SK-N-SH treated with all-trans-retinoic acid at 6 μM for 48 hours (cell line): ENCODE data around the gene ZFHX2.

Experiments
- ATAC-seq: fragments of 200-7000 bp; cut with Tn5 transposase; 3 replicates; pipeline ENCODE4 v1.9.1; 2020; ENCODE audit warnings: mild to moderate bottlenecking, moderate library complexity
- CSDC2 ChIP-seq: fragments of 250-450 bp; sonication (Bioruptor Pico); IDR thresholded peaks from 2 replicates; pipeline ENCODE4 v1.5.0; 2020; ENCODE audit warnings: mild to moderate bottlenecking, moderate library complexity
- ESRRG ChIP-seq: fragments of 250-450 bp; sonication (Bioruptor Pico); IDR thresholded peaks from 2 replicates; pipeline ENCODE4 v1.6.1; 2021; ENCODE audit warnings: mild to moderate bottlenecking
- GLIS3 ChIP-seq: fragments of 250-450 bp; sonication (Bioruptor Pico); IDR thresholded peaks from 2 replicates; pipeline ENCODE4 v1.5.0; 2020; ENCODE audit warnings: mild to moderate bottlenecking, moderate library complexity
- ISL1 ChIP-seq: fragments of 250-450 bp; sonication (Bioruptor Pico); IDR thresholded peaks from 2 replicates; pipeline ENCODE4 v2.1.2; 2022; ENCODE audit warnings: mild to moderate bottlenecking, moderate library complexity
- OSR1 ChIP-seq: fragments of 250-450 bp; sonication (Bioruptor Pico); IDR thresholded peaks from 2 replicates; pipeline ENCODE4 v1.8.0; 2022; ENCODE audit warnings: moderate library complexity, mild to moderate bottlenecking, inconsistent platforms
- RARB ChIP-seq: fragments of 250-450 bp; sonication (Bioruptor Pico); IDR thresholded peaks from 2 replicates; pipeline ENCODE4 v1.8.0; 2021; ENCODE audit warnings: mild to moderate bottlenecking, moderate library complexity
- SNAI2 ChIP-seq: fragments of 250-450 bp; sonication (Bioruptor Pico); IDR thresholded peaks from 2 replicates; pipeline ENCODE4 v1.5.0; 2020; ENCODE audit warnings: mild to moderate bottlenecking, moderate library complexity
- TCF4 ChIP-seq: fragments of 250-450 bp; sonication (Bioruptor Pico); IDR thresholded peaks from 2 replicates; pipeline ENCODE4 v1.8.0; 2021; ENCODE audit warnings: mild to moderate bottlenecking, moderate library complexity, borderline replicate concordance
- TOX ChIP-seq: fragments of 250-450 bp; sonication (Bioruptor Pico); IDR thresholded peaks from 2 replicates; pipeline ENCODE4 v1.8.0; 2021; ENCODE audit warnings: mild to moderate bottlenecking, moderate library complexity, borderline replicate concordance
- ZC3H10 ChIP-seq: fragments of 250-450 bp; sonication (Bioruptor Pico); IDR thresholded peaks from 2 replicates; pipeline ENCODE4 v1.5.1; 2021; ENCODE audit warnings: mild to moderate bottlenecking, moderate library complexity
- ZFP3 ChIP-seq: fragments of 250-450 bp; sonication (Bioruptor Pico); IDR thresholded peaks from 2 replicates; pipeline ENCODE4 v1.5.0; 2020; ENCODE audit warnings: mild to moderate bottlenecking, moderate library complexity
- ZFP30 ChIP-seq: fragments of 450-650 bp; formaldehyde crosslinking; IDR thresholded peaks from 2 replicates; pipeline ENCODE4 v1.5.0; 2022; ENCODE audit warnings: mild to moderate bottlenecking, moderate library complexity
- ZNF565 ChIP-seq: fragments of 450-650 bp; formaldehyde crosslinking; conservative IDR thresholded peaks from 2 replicates; pipeline ENCODE4 v1.5.0; 2020; ENCODE audit warnings: low read depth, mild to moderate bottlenecking, moderate library complexity
- ZNF70 ChIP-seq: fragments of 450-650 bp; formaldehyde crosslinking; IDR thresholded peaks from 2 replicates; pipeline ENCODE4 v1.5.0; 2020; ENCODE audit warnings: mild to moderate bottlenecking, moderate library complexity
- ZNF8 ChIP-seq: fragments of 450-650 bp; formaldehyde crosslinking; IDR thresholded peaks from 2 replicates; pipeline ENCODE4 v1.5.0; 2020; ENCODE audit warnings: mild to moderate bottlenecking, moderate library complexity
- TF ChIP-seq, protein P1 (sequence below): fragments of 250-450 bp; sonication (Bioruptor Pico); IDR thresholded peaks from 2 replicates; pipeline ENCODE4 v1.8.0; 2021; ENCODE audit warnings: low read depth, mild to moderate bottlenecking, moderate library complexity, borderline replicate concordance
- TF ChIP-seq, protein P2 (sequence below): fragments of 250-450 bp; sonication (Bioruptor Pico); IDR thresholded peaks from 2 replicates; pipeline ENCODE4 v1.5.1; 2020; ENCODE audit warnings: low read depth, mild to moderate bottlenecking, moderate library complexity
- TF ChIP-seq, protein P3 (sequence below): fragments of 250-450 bp; sonication (Bioruptor Pico); IDR thresholded peaks from 2 replicates; pipeline ENCODE4 v1.8.0; 2020; ENCODE audit warnings: mild to moderate bottlenecking, moderate library complexity, borderline replicate concordance
- TF ChIP-seq, protein P4 (sequence below): fragments of 250-450 bp; sonication (Bioruptor Pico); IDR thresholded peaks from 2 replicates; pipeline ENCODE4 v1.5.0; 2020; ENCODE audit warnings: mild to moderate bottlenecking, moderate library complexity
- TF ChIP-seq, protein P5 (sequence below): fragments of 250-450 bp; sonication (Bioruptor Pico); IDR thresholded peaks from 2 replicates; pipeline ENCODE4 v1.5.1; 2021; ENCODE audit warnings: mild to moderate bottlenecking, moderate library complexity

Gene ZFHX2

DNA sequence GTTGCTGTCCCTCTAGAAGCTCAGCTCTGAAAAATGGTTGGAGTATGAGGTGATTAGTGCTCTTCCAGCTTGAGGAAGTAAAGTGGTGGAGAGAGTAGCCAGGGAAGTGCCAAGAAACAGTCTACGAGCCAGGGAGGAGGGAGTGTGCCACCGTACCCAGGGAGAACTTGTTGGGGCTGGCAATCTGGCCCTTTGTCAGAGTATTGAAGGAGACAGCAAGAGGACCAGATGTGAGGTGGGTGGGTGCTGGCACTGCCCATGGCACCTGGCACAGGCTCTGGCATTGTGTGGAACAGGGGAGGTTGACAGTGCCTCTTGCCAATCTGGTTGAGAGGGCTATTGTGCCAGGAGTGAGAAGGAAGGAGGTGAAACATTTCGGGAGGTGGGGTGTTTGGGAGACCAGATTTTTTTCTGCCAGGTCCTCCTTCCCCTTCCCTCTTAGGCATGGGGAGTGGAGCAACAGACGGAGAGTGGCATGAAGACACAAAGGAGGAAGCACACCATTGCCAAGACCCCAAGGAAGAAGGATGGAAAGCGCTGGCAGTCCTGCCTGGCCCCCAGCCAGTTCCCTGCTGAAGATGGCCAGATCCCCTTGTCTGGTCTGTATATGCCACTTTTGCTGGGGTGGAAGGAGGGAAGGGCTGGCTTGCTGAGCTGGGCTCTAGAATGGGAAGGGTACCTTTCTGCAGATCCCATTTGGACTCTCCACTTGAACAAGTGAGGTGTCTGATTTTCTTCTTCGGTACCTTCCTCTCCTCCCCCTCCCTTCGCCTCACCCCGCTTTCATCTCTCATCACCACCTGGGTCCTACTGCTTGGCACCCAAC is 37.5 kb downstream of the ZFHX2 start:
- no peak for TF ChIP-seq ZC3H10 (CRISPR knock-in tag)
- TF ChIP-seq ZFP30, result no peak
- TF ChIP-seq, protein P1, sequence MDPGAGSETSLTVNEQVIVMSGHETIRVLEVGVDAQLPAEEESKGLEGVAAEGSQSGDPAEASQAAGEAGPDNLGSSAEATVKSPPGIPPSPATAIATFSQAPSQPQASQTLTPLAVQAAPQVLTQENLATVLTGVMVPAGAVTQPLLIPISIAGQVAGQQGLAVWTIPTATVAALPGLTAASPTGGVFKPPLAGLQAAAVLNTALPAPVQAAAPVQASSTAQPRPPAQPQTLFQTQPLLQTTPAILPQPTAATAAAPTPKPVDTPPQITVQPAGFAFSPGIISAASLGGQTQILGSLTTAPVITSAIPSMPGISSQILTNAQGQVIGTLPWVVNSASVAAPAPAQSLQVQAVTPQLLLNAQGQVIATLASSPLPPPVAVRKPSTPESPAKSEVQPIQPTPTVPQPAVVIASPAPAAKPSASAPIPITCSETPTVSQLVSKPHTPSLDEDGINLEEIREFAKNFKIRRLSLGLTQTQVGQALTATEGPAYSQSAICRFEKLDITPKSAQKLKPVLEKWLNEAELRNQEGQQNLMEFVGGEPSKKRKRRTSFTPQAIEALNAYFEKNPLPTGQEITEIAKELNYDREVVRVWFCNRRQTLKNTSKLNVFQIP (CRISPR knock-in tag), result no peak

DNA sequence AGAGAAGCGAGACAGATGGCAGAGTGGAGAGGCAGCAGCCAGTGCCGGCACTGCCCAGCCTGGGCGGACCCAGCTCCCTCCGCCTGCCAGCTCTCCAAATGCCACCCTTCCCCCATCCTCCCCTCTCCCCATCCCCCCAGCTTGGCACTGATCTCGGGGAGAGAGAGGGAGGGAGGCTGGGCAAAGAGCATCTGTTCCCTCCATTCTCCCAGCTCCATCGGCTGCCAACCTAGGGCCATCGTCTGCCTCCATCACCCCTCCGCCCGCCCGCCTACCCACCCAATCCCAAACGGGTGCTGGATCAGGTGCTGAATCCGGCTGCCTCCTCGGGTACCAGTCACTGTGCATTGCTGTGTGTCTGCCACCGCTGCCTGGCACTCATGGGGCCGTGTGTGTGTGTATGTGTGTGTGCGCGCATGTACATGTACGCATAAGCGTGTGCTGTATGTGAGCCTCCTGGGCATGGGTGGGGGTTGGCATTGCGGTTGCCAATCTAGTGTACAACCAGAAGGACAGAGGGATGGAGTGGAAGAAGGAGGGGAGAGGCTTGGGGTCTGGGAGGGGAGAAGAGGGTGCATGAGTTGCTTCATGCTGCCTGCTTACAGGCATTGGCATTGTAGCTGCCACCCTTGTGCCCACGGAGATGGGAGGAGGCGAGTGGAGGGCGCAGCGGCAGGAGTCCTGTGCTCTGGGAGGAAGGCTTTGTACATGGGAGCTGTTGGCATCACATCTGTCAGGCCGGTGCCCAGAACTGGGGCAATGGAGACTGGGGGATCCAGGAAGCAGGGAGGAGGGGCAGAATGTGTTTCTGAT is 38.4 kb downstream of the ZFHX2 start:
- TF ChIP-seq, protein P2, sequence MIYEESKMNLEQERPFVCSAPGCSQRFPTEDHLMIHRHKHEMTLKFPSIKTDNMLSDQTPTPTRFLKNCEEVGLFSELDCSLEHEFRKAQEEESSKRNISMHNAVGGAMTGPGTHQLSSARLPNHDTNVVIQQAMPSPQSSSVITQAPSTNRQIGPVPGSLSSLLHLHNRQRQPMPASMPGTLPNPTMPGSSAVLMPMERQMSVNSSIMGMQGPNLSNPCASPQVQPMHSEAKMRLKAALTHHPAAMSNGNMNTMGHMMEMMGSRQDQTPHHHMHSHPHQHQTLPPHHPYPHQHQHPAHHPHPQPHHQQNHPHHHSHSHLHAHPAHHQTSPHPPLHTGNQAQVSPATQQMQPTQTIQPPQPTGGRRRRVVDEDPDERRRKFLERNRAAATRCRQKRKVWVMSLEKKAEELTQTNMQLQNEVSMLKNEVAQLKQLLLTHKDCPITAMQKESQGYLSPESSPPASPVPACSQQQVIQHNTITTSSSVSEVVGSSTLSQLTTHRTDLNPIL (CRISPR knock-in tag), result no peak
- TF ChIP-seq, protein P3, sequence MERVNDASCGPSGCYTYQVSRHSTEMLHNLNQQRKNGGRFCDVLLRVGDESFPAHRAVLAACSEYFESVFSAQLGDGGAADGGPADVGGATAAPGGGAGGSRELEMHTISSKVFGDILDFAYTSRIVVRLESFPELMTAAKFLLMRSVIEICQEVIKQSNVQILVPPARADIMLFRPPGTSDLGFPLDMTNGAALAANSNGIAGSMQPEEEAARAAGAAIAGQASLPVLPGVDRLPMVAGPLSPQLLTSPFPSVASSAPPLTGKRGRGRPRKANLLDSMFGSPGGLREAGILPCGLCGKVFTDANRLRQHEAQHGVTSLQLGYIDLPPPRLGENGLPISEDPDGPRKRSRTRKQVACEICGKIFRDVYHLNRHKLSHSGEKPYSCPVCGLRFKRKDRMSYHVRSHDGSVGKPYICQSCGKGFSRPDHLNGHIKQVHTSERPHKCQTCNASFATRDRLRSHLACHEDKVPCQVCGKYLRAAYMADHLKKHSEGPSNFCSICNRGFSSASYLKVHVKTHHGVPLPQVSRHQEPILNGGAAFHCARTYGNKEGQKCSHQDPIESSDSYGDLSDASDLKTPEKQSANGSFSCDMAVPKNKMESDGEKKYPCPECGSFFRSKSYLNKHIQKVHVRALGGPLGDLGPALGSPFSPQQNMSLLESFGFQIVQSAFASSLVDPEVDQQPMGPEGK, result no peak
- TF ChIP-seq, protein P4, sequence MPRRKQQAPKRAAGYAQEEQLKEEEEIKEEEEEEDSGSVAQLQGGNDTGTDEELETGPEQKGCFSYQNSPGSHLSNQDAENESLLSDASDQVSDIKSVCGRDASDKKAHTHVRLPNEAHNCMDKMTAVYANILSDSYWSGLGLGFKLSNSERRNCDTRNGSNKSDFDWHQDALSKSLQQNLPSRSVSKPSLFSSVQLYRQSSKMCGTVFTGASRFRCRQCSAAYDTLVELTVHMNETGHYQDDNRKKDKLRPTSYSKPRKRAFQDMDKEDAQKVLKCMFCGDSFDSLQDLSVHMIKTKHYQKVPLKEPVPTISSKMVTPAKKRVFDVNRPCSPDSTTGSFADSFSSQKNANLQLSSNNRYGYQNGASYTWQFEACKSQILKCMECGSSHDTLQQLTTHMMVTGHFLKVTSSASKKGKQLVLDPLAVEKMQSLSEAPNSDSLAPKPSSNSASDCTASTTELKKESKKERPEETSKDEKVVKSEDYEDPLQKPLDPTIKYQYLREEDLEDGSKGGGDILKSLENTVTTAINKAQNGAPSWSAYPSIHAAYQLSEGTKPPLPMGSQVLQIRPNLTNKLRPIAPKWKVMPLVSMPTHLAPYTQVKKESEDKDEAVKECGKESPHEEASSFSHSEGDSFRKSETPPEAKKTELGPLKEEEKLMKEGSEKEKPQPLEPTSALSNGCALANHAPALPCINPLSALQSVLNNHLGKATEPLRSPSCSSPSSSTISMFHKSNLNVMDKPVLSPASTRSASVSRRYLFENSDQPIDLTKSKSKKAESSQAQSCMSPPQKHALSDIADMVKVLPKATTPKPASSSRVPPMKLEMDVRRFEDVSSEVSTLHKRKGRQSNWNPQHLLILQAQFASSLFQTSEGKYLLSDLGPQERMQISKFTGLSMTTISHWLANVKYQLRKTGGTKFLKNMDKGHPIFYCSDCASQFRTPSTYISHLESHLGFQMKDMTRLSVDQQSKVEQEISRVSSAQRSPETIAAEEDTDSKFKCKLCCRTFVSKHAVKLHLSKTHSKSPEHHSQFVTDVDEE (CRISPR knock-in tag), result no peak
- no peak for TF ChIP-seq GLIS3 (CRISPR knock-in tag)
- no peak for TF ChIP-seq ZNF70 (CRISPR knock-in tag)
- no peak for TF ChIP-seq CSDC2 (CRISPR knock-in tag)
- no peak for TF ChIP-seq RARB (CRISPR knock-in tag)
- no peak for TF ChIP-seq TOX (CRISPR knock-in tag)
- TF ChIP-seq ZNF565 (CRISPR knock-in tag), result no peak
- TF ChIP-seq, protein P5, sequence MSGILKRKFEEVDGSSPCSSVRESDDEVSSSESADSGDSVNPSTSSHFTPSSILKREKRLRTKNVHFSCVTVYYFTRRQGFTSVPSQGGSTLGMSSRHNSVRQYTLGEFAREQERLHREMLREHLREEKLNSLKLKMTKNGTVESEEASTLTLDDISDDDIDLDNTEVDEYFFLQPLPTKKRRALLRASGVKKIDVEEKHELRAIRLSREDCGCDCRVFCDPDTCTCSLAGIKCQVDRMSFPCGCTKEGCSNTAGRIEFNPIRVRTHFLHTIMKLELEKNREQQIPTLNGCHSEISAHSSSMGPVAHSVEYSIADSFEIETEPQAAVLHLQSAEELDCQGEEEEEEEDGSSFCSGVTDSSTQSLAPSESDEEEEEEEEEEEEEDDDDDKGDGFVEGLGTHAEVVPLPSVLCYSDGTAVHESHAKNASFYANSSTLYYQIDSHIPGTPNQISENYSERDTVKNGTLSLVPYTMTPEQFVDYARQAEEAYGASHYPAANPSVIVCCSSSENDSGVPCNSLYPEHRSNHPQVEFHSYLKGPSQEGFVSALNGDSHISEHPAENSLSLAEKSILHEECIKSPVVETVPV (CRISPR knock-in tag), result no peak
- TF ChIP-seq TCF4 (CRISPR knock-in tag), result no peak
- TF ChIP-seq ESRRG (CRISPR knock-in tag), result no peak
- TF ChIP-seq SNAI2 (CRISPR knock-in tag), result no peak
- no peak for TF ChIP-seq ZFP3 (CRISPR knock-in tag)
- no peak for TF ChIP-seq OSR1 (CRISPR knock-in tag)
- ATAC-seq, result peak; percentile 71

More for the DNA sequence above, 37.5 kb downstream of the ZFHX2 start:
- ATAC-seq, result no peak

DNA sequence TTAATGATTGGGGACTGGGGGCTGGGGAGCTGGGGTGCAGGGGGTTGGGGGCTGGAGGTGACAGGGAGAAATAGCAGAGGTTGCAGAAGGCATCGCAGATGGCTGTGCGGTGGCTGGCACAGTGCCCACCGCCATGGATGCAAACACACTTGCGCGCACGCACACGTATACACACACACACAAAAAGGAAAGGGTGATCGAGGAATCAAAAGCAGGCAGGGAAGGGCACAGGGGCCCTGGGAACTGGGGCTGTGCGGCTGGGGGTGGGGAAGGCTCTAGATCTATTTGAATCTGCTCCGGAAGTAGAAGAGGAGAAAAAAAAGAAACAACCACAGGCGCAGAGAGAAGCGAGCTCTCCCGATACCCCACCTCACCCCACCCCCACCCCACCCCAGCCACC is 39.4 kb downstream of the ZFHX2 start:
- peak; percentile 33 for ATAC-seq
- TF ChIP-seq ZNF8 (no peak), OSR1 (CRISPR knock-in tag) (no peak), GLIS3 (CRISPR knock-in tag) (no peak), ZNF70 (CRISPR knock-in tag) (no peak), ISL1 (no peak), ZFP3 (CRISPR knock-in tag) (no peak), TOX (CRISPR knock-in tag) (no peak)
- TF ChIP-seq, protein P1 (CRISPR knock-in tag), result no peak
- TF ChIP-seq, protein P5 (CRISPR knock-in tag), result no peak
- TF ChIP-seq, protein P3, result no peak
